PC-3 (cell line): Measurements from ENCODE around the gene PIGX. TPM values are rescaled to one million over a fixed set of nuclear protein-coding genes. Genes with fewer than 3 reads are reported as not detected.
A peak's percentile ranks its signal among the peaks of the same experiment; 100 is the strongest.

Experiments used
- ATAC-seq: fragments of 200-7000 bp; cut with Tn5 transposase; 2 replicates; pipeline ENCODE4 v1.9.1; 2020; ENCODE audit warnings: mild to moderate bottlenecking, moderate library complexity
- Bru-seq: library from RNA; stranded (reverse); fragments of 400-500 nt; gene quantifications from one replicate; lab custom pipeline; 2021; lab: Mats Ljungman, UMichigan
- BruChase-seq, 2 experiments: library from RNA; stranded (reverse); fragments of 400-500 nt; gene quantifications; one replicate each; lab custom pipeline; 2021; lab: Mats Ljungman, UMichigan
- BruUV-seq: library from RNA; stranded (reverse); fragments of 400-500 nt; replicated peaks from 2 replicates; lab custom pipeline; 2021; lab: Mats Ljungman, UMichigan
- CTCF ChIA-PET: fragments of 300-600 bp; sonication (Branson Sonifier 250); formaldehyde crosslinking; loops from one replicate; lab custom pipeline; 2022; ENCODE audit warnings: antibody characterized with exemption; lab: Charles Lee
- POLR2A ChIA-PET: fragments of 300-600 bp; sonication (Branson Sonifier 250); formaldehyde crosslinking; loops from one replicate; lab custom pipeline; 2022; ENCODE audit warnings: antibody characterized with exemption; ENCODE audit not compliant: unreplicated experiment; lab: Charles Lee
- DNase-seq: peaks from one replicate; pipeline ENCODE4 v3.0.0-alpha.2; 2015
- H2AFZ ChIP-seq: fragments of 300-600 bp; sonication (generic); 2 replicates; pipeline ENCODE4 v1.6.0; 2016; ENCODE audit warnings: antibody characterized with exemption, low read length
- H3F3A ChIP-seq: fragments of 300-600 bp; sonication (generic); one replicate; pipeline ENCODE4 v1.6.0; 2017; ENCODE audit warnings: antibody characterized with exemption, low read length, control low read depth, mild to moderate bottlenecking; ENCODE audit not compliant: unreplicated experiment
- H3K27ac ChIP-seq: fragments of 300-600 bp; sonication (generic); 2 replicates; pipeline ENCODE4 v1.5.1; 2016; ENCODE audit warnings: mild to moderate bottlenecking, low read length
- H3K27me3 ChIP-seq: fragments of 300-600 bp; sonication (generic); 2 replicates; pipeline ENCODE4 v1.6.1; 2016; ENCODE audit warnings: low read length, mixed read lengths
- H3K36me3 ChIP-seq: fragments of 300-600 bp; sonication (generic); 2 replicates; pipeline ENCODE4 v1.6.1; 2016; ENCODE audit warnings: low read depth, mixed run types, low read length, mixed read lengths
- H3K4me1 ChIP-seq: fragments of 300-600 bp; sonication (generic); 2 replicates; pipeline ENCODE4 v1.5.1; 2016; ENCODE audit warnings: low read length; ENCODE audit not compliant: insufficient read depth
- H3K4me2 ChIP-seq: fragments of 300-600 bp; sonication (generic); 2 replicates; pipeline ENCODE4 v1.6.0; 2016; ENCODE audit warnings: low read length
- H3K4me3 ChIP-seq: fragments of 300-600 bp; sonication (generic); 2 replicates; pipeline ENCODE4 v1.5.1; 2016; ENCODE audit warnings: mild to moderate bottlenecking, low read length, mixed read lengths
- H3K79me2 ChIP-seq: fragments of 300-600 bp; sonication (generic); 2 replicates; pipeline ENCODE4 v1.6.1; 2017; ENCODE audit warnings: low read length, mixed read lengths
- H3K9ac ChIP-seq: fragments of 300-600 bp; sonication (generic); 2 replicates; pipeline ENCODE4 v1.6.0; 2016; ENCODE audit warnings: mild to moderate bottlenecking, low read length
- H3K9me2 ChIP-seq: fragments of 300-600 bp; sonication (generic); replicated peaks from 2 replicates; pipeline ENCODE4 v1.6.1; 2016; ENCODE audit warnings: mixed run types, low read length, mixed read lengths
- H3K9me3 ChIP-seq: fragments of 300-600 bp; sonication (generic); 2 replicates; pipeline ENCODE4 v1.6.1; 2016; ENCODE audit warnings: low read length, mixed read lengths
- H4K20me1 ChIP-seq: fragments of 300-600 bp; sonication (generic); 2 replicates; pipeline ENCODE4 v1.6.1; 2016; ENCODE audit warnings: low read length, mixed read lengths
- CTCF ChIP-seq: fragments of 300-600 bp; sonication (generic); conservative IDR thresholded peaks from 2 replicates; pipeline ENCODE4 v1.5.1; 2017; ENCODE audit warnings: antibody characterized with exemption, low read depth, mild to moderate bottlenecking, low read length
- EZH2 ChIP-seq: fragments of 300-600 bp; sonication (generic); IDR thresholded peaks from one replicate; pipeline ENCODE4 v1.6.1; 2017; ENCODE audit warnings: antibody characterized with exemption, mild to moderate bottlenecking, low read length; ENCODE audit not compliant: unreplicated experiment
- EZH2phosphoT487 ChIP-seq: fragments of 300-600 bp; sonication (generic); IDR thresholded peaks from 2 replicates; pipeline ENCODE4 v1.6.1; 2018; ENCODE audit warnings: mild to moderate bottlenecking, antibody characterized with exemption, low read length, borderline replicate concordance
- intact Hi-C: fragments of 100-400 bp; cut with micrococcal nuclease; formaldehyde crosslinking; loops from 2 replicates; pipeline ENCODE4 v1.9.0; 2023
- long read RNA-seq: library from polyadenylated mRNA; unstranded; transcript quantifications from one replicate; pipeline ENCODE4 v2.0.0, GENCODE V29; 2021; ENCODE audit not compliant: unreplicated experiment
- total RNA-seq: library from RNA; depleted of rRNA; stranded (reverse); fragments of >200 nt; gene quantifications from 2 replicates; pipeline ENCODE4 v1.2.3, GENCODE V29; 2014; rRNA removed

PIGX gene
- total RNA-seq (22.5 and 30.3 TPM in 2 replicates), Bru-seq, nascent RNA (percentile 55 among the genes with signal in this experiment), BruChase-seq, experiment 1, labeled RNA remaining after a 6-hour chase (percentile 60 among the genes with signal in this experiment), BruChase-seq, experiment 2, labeled RNA remaining after a 2-hour chase (percentile 54 among the genes with signal in this experiment)
- long read RNA-seq, transcript PIGX-202 (6 exons, 3,057 nt): major isoform, 46 of 87 reads
- long read RNA-seq, partial matches to known transcripts: 0 of 87 reads
- long read RNA-seq, other reads (novel, unspliced or antisense): 38 of 87 reads

GRCh38 chr3:196711838-196712513 lies at the start of gene PIGX, which contains the start of gene CEP19:
PIGX (plus strand) TSS chr3:196712377.
CEP19 (minus strand) TSS chr3:196712250; CDS start chr3:196708657, 3,593 bp downstream.
- Histone ChIP-seq H3K4me2 (peak within 1 kb of the TSS; percentile 87), H3F3A (no peaks in the 10 kb centered on the region), H3K9ac (peak within 1 kb of the TSS; percentile 80), H3K36me3 (no peaks in the 10 kb centered on the region), H3K27me3 (no peaks in the 10 kb centered on the region), H3K9me2 (no peaks in the 10 kb centered on the region), H4K20me1 (no peaks in the 10 kb centered on the region), H3K4me1 (peaks cover 18% of the 10 kb centered on the region), H2AFZ (peak within 1 kb of the TSS; percentile 91), H3K4me3 (peak within 1 kb of the TSS; percentile 95), H3K9me3 (no peaks in the 10 kb centered on the region), H3K79me2 (peaks cover 15% of the 10 kb centered on the region), H3K27ac (peak within 1 kb of the TSS; percentile 47)
- POLR2A ChIA-PET: interaction anchor here (0.6 to 1.6 kb wide), 5 partner anchors 28 to 200 kb away, joined by 3 to 13 read pairs (median 8); partner anchors contain the start of genes PAK2 and SENP5
- CTCF ChIA-PET: no interaction called here
- intact Hi-C loops: loop anchor here (1.0 kb wide), 1 partner anchor 29 kb away; no protein-coding TSS in a partner anchor
- TF ChIP-seq CTCF (no peak), EZH2phosphoT487 (no peak), EZH2 (no peak)
- BruUV-seq: no TSS peak
- DNase-seq (peak; percentile 88), ATAC-seq (peak; percentile 83)

DNA sequence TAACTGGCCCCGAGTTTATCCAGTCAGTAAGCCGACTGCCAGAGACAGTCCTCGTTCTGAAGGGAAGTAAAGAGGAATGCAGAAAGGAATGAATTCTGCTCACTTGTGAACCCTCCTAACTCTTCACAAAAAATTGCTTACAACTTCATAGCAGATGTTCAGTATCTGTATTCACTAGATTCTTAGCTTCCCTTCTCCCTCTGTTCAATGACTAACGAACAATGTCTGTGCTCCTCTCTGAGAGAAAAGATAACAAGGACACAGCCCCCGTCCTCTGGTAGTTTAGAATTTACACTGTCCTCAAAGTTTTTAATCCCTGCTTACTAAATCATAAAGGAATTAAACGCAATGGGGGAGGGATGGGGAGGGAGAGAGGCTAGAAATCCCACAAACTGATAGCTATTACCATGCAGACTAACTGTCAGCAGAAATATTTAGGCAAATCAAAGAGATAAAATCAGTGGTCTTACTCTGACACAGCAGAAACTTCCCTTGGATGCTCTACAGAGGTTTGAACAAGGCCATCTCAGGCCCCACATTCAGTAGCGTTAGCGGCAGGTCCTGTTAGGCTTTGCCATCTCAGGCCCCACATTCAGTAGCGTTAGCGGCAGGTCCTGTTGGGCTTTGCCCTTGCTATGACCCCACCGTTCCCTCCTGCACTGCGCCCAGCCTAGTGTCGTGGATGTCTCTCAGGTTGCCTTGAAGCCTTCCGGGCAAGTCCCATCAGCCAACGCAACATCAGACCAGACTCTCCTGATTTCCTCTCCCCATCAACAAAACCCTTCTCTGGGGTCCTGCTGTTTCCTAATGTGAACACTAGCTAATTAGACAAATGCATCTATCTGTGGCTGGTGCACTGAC lies 49.2 kb upstream of the PIGX start:
- Histone ChIP-seq H3K79me2 (no peaks in the 10 kb centered on the region), H4K20me1 (no peaks in the 10 kb centered on the region), H3K9ac (no peak overlapping the region), H3K27me3 (no peaks in the 10 kb centered on the region), H3K9me2 (no peaks in the 10 kb centered on the region), H3K4me3 (no peak overlapping the region), H2AFZ (no peak overlapping the region), H3K36me3 (no peaks in the 10 kb centered on the region), H3K27ac (no peak overlapping the region), H3K4me1 (no peaks in the 10 kb centered on the region), H3K9me3 (no peaks in the 10 kb centered on the region), H3K4me2 (no peak overlapping the region), H3F3A (no peaks in the 10 kb centered on the region)
- ChIA-PET POLR2A (no interaction called here), CTCF (no interaction called here)
- ATAC-seq: no peak
- no peak for DNase-seq
- BruUV-seq: no TSS peak
- intact Hi-C loops: no loop called here
- TF ChIP-seq CTCF (no peak), EZH2phosphoT487 (no peak), EZH2 (no peak)
